NOMO-1 (cell line): ENCODE data around the gene GCKR.
"Not testable (repeated sequence)": the region's sequence is repeated elsewhere in the genome, so short reads cannot be mapped to it uniquely, and the experiment has no call there.

Experiments used
- DNase-seq, 2 experiments: peaks; one replicate each; lab custom pipeline; 2025; ENCODE audit not compliant: unreplicated experiment in 2 of 2; lab: John Stamatoyannopoulos, UW

Gene GCKR

DNA sequence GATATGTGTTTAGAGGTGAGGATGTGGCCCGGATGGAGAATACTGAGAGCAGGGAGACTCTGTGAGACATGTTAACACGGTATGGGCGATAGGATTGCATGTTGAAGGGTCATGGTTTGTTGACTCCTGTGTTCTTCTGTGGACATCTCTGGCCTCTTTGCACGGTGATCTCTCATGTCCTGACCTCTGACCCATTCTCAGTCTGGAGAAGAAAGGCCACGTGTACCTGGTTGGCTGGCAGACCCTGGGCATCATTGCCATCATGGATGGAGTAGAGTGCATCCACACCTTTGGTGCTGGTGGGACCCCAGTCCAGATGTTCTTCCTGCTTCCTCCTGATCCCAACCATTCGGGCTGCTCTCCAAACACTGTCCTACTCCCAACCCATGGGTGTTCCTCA is 9.9 kb downstream of the GCKR start:
- no peak for DNase-seq

GRCh38 chr2:27507293-27507692 is 10.7 kb downstream of the GCKR start:
- DNase-seq = no peak

DNA sequence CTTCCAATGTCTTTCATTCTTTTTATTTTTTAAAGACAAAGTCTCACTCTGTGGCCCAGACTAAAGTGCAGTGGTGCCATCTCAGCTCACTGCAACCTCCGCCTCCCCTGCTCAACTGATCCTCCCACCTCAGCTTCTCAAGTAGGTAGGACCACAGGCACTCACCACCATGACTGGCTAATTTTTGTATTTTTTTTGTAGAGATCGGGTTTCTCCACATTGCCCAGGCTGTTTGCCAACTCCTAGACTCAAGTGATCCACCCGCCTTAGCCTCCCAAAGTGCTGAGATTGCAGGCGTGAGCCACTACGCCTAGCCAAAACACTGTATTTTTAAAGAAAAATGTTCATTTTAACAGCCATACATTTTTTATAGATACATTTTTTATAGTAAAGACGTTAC is 12.7 kb downstream of the GCKR start:
- no peak for DNase-seq

GRCh38 chr2:27518113-27518781 is 21.6 kb downstream of the GCKR start:
- DNase-seq = no peak

DNA sequence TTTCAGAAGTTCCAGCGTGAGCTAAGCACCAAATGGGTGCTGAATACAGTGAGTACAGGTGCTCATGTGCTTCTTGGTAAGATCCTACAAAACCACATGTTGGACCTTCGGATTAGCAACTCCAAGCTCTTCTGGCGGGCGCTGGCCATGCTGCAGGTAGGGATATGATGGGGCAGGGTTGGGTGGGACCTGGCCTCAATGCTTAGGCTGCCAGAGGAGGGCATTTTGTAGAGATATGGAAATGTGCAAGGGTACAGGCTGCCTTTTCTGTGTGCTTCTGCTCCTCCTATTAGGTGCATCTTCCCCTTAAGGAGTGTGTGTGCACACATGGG is 22.1 kb downstream of the GCKR start:
- DNase-seq = no peak

DNA sequence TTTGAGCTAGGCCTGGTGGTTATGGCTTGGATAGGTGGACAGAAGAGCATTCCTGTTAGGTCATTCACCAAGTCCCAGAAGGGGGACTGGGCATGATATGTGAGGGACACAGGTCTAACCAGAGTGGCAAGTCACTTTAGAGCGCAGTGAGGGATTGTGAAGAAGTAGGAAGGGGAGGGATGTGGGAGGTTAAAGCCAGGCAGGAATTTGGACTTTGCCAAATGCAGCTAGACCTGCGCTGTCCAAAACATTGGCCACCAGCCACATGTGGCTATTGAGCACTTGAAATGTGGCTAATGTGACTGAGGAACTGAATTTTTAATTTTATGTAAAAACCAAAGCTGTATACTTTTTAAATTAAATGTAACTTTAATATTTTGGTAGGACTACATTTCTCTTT is 23.7 kb downstream of the GCKR start:
- no peak for DNase-seq

- no peak for DNase-seq
These were observed 25.8 kb downstream of the GCKR start for GRCh38 chr2:27522400-27522945.

GRCh38 chr2:27527182-27527581 is 30.5 kb downstream of the GCKR start:
- no peak for DNase-seq

DNA sequence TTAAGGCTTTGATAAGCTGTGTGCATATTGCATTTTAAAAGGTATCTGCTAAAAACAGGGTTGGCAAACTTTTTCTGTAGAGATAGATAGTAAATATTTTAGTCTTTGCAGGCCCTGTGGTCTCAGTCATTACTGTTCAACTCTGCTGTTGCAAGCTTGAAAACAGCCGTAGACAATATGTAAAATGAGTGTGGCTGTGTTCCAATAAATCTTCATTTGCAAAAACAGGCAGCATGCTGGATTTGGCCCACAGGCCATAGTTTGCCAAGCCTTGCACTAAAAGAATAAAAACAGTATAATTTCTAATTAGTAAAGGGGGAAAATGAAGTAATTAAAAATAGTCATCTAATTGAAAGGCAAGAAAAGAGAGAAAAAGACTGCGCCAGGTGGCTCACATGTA is 35.3 kb downstream of the GCKR start:
- no peak for DNase-seq

- DNase-seq = no peak
These were observed 40.6 kb downstream of the GCKR start for GRCh38 chr2:27537287-27537686.

DNA sequence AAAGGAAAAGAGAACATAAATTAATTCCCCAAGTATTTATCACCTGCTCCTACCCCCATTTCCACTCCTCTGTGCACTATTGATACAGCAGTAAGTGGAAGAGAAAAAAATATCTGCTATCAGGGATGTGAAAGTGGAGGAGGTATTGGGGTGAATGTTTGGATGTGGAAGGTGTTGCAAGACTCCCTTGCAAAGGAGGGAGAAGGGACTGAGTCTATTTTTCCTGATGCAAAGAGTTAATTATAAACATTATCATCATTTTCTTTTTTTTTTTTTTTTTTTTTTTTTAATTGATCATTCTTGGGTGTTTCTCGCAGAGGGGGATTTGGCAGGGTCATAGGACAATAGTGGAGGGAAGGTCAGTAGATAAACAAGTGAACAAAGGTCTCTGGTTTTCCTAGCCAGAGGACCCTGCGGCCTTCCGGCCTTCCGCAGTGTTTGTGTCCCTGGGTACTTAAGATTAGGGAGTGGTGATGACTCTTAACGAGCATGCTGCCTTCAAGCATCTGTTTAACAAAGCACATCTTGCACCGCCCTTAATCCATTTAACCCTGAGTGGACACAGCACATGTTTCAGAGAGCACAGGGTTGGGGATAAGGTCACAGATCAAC is 42.3 kb downstream of the GCKR start:
- DNase-seq = not testable (repeated sequence)

- DNase-seq = not testable (repeated sequence)
These were observed 43.0 kb downstream of the GCKR start for GRCh38 chr2:27539649-27540048.

DNA sequence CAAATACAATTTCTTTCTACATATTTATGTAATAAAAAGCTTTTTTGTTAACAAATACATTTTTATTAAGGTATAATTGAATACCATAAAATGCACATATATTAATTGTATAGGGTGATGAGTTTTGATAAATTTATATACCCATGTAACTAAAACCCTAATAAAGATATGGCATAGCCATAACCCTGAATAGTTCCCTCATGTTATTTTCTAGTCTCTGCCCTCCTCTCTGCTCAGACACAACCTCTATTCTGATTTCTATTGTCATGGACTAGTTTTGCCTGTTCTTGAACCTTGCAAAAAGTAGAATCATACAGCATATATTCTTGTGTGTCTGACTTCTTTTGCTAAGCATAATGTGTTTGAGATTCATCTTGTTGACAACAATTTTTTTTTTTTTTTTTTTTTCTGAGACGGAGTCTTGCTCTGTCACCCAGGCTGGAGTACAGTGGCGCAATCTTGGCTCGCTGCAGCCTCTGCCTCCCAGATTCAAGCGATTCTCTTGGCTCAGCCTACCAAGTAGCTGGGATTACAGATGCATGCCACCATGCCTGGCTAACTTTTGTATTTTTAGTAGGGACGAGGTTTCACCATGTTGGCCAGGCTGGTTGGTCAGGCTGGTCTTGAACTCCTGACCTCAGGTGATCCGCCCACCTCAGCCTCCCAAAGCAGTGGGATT is 47.6 kb downstream of the GCKR start:
- no peak for DNase-seq

GRCh38 chr2:27545348-27546141 is 48.9 kb downstream of the GCKR start:
- no peak for DNase-seq

- DNase-seq = no peak
These were observed 52.7 kb downstream of the GCKR start for GRCh38 chr2:27549303-27549702.

GRCh38 chr2:27551514-27551913 is 54.9 kb downstream of the GCKR start:
- DNase-seq = no peak

DNA sequence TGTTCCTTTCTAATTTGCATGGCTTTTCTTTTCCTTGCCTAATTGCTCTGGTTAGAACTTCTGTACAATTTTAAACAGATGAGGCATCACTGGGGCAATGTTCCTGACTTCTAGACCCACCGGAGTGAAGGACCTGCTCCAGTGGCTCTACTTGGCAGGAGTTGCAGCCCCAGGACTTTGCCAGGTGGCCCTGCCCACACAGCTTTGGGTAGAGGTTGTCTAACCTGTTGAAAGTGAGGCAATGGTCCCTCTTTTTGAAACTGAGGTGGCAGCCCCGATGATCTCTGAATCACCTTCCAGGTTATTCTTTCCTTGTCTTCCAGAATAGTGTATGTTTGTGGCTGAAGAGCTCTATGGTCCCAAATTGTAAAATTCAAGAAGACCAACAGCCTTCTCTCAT is 56.3 kb downstream of the GCKR start:
- DNase-seq = no peak

DNA sequence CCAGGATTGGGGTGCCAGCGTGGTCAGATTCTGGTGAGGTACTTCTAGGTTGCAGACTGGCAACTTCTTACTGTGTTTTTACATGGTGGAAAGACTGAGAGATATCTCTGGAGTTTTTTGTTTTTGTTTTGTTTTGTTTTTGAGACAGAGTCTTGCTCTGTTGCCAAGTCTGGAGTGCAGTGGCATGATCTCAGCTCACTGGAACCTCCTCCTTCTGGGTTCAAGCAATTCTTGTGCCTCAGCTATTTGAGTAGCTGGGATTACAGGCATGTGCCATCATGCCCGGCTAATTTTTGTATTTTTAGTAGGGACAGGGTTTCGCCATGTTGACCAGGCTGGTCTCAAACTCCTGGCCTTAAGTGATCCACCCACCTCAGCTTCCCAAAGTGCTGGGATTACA is 57.8 kb downstream of the GCKR start:
- not testable (repeated sequence) for DNase-seq

DNA sequence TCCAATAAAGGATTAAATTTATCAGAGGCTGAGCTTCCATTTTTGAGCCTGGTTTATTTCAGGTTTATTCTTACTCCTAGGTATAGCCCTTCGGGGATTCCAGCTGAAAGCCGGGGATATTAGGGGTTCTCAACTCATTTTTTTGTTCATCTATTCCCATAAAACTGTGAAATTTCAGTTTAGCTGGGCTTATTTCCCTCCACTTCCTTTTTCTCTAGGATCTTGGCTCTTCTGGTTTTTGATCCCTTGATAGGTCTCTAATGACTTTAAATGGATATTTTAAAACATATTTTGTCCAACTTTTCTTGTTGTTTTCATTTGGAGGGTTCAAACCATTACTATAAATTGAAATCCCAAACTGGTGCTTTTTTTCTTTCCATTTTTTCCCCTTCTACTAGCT is 62.6 kb downstream of the GCKR start:
- no peak for DNase-seq

- no peak for DNase-seq
These were observed 64.4 kb downstream of the GCKR start for GRCh38 chr2:27561060-27561459.

DNA sequence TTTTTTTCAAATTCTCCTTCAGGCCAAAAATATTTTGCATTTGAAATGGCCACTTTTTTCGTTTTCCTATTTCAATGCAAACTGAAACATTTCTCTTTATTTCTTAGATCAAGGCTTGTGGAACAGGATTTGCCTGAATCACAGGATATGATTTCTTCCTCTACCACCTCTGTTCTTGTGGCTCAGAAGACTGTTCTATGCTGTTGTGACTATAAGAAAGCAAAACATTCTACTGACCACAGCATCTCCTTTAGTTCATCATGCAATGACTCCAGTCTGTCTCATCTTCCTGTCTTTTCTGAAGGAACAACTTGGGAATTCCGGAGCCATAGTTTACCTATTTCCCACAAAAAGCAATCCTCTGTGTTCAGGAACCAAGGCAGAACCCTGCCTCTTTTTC is 70.0 kb downstream of the GCKR start:
- no peak for DNase-seq
